Measurements from ENCODE around the gene CA9.

- no peak for TF ChIP-seq YY1 (IDR thresholded peaks at IDR 0.05; ENCODE audit: low read depth)
- TF ChIP-seq TAF1 (IDR thresholded peaks at IDR 0.05; ENCODE audit: low read depth) = no peak
- no peak for TF ChIP-seq USF1 (IDR thresholded peaks at IDR 0.05)
- TF ChIP-seq TEAD4 (IDR thresholded peaks at IDR 0.05) = no peak
- TF ChIP-seq MAX (IDR thresholded peaks at IDR 0.05) = no peak
- no peak for TF ChIP-seq FOXM1 (IDR thresholded peaks at IDR 0.05; ENCODE audit: borderline replicate concordance, low read depth)
- no peak for TF ChIP-seq CEBPB (IDR thresholded peaks at IDR 0.05)
- no peak for TF ChIP-seq EP300 (IDR thresholded peaks at IDR 0.05; ENCODE audit: borderline replicate concordance)
Observed at GRCh38 chr9:35649431-35650340, 24.0 kb upstream of the CA9 start.
